SH-SY5Y (cell line): ENCODE measurements around the gene VMP1.

Experiments
- GATA2 ChIP-seq: IDR thresholded peaks from 2 replicates; pipeline ENCODE4 v1.6.1; 2011; ENCODE audit warnings: mild to moderate bottlenecking, low read depth, low read length
- GATA3 ChIP-seq: IDR thresholded peaks from 2 replicates; pipeline ENCODE4 v1.6.1; 2011; ENCODE audit warnings: low read depth, mild to moderate bottlenecking, low read length, moderate library complexity

DNA sequence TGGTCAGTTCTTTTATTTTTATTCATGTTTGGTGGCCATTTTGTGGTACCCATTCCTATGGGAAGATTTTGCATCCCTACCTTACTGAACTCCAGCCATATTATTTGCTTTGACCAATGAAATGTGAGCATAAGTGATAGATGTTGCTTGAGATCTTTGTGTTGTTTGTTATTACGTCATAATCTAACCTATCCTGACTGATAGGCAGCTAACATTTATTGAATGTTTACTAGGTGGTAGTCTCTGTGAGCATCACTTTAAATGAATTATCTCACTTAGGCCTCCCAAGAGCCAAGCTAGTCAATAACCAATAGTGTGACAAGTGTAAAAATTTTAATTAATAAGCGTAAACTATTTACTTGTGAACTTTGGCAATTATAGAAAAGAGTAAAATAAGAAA is 37.6 kb downstream of the VMP1 start:
- TF ChIP-seq GATA3 (no peak), GATA2 (no peak)
